SJSA1 (cell line): ENCODE data around the gene NPY4R. TPM values are rescaled to one million over a fixed set of nuclear protein-coding genes. Genes with fewer than 3 reads are reported as not detected.
"Not testable (repeated sequence)": the region's sequence is repeated elsewhere in the genome, so short reads cannot be mapped to it uniquely, and the experiment has no call there.

Experiments used
- DNase-seq, 2 experiments: peaks; one replicate each; pipeline ENCODE4 v3.0.0-alpha.2; 2015 to 2020; ENCODE audit warnings: low spot score in 2 of 2, low read depth in 1 of 2
- H3K27ac ChIP-seq: fragments of 250-450 bp; sonication (Bioruptor Pico); 2 replicates; pipeline ENCODE4 v1.5.1; 2020; ENCODE audit warnings: mild to moderate bottlenecking, moderate library complexity
- H3K27me3 ChIP-seq: fragments of 250-450 bp; sonication (Bioruptor Pico); replicated peaks from 2 replicates; pipeline ENCODE4 v1.5.1; 2020; ENCODE audit warnings: mild to moderate bottlenecking, moderate library complexity
- H3K36me3 ChIP-seq: fragments of 250-450 bp; sonication (Bioruptor Pico); 2 replicates; pipeline ENCODE4 v1.5.1; 2020; ENCODE audit warnings: mild to moderate bottlenecking
- H3K4me1 ChIP-seq: fragments of 250-450 bp; sonication (Bioruptor Pico); replicated peaks from 2 replicates; pipeline ENCODE4 v1.6.1; 2021; ENCODE audit warnings: mild to moderate bottlenecking
- H3K4me3 ChIP-seq: fragments of 250-450 bp; sonication (Bioruptor Pico); 2 replicates; pipeline ENCODE4 v1.5.1; 2020; ENCODE audit warnings: mild to moderate bottlenecking
- H3K9me3 ChIP-seq: fragments of 250-450 bp; sonication (Bioruptor Pico); replicated peaks from 2 replicates; pipeline ENCODE4 v1.5.1; 2020; ENCODE audit warnings: mild to moderate bottlenecking
- total RNA-seq: library from RNA; depleted of rRNA; stranded (reverse); fragments of >200 nt; shearing (Covaris generic); gene quantifications from 2 replicates; pipeline ENCODE4 v1.2.3, GENCODE V29; 2014

Gene NPY4R
- total RNA-seq, 1 experiment from 2014 or later: 0.71 TPM

GRCh38 chr10:46474746-46475320 lies 9.1 kb upstream of the NPY4R start:
- not testable (repeated sequence) for DNase-seq, H3K4me1 ChIP-seq, H3K9me3 ChIP-seq, H3K4me3 ChIP-seq, H3K27me3 ChIP-seq, H3K36me3 ChIP-seq, H3K27ac ChIP-seq

GRCh38 chr10:46473758-46474157 lies 8.0 kb upstream of the NPY4R start:
- not testable (repeated sequence) for DNase-seq, H3K9me3 ChIP-seq, H3K4me1 ChIP-seq

GRCh38 chr10:46470134-46470533 lies 4.4 kb upstream of the NPY4R start:
- H3K4me1 ChIP-seq, H3K4me3 ChIP-seq, H3K36me3 ChIP-seq, DNase-seq, H3K27ac ChIP-seq, H3K9me3 ChIP-seq, H3K27me3 ChIP-seq: not testable (repeated sequence)

More at GRCh38 chr10:46473758-46474157, 8.0 kb upstream of the NPY4R start:
- H3K4me3 ChIP-seq, H3K27ac ChIP-seq, H3K27me3 ChIP-seq, H3K36me3 ChIP-seq: not testable (repeated sequence)

- H3K27ac ChIP-seq, DNase-seq, H3K4me1 ChIP-seq, H3K4me3 ChIP-seq, H3K27me3 ChIP-seq, H3K36me3 ChIP-seq, H3K9me3 ChIP-seq: not testable (repeated sequence)
These were observed 2.5 kb upstream of the NPY4R start for GRCh38 chr10:46468119-46468809.

GRCh38 chr10:46463608-46464007 lies 2.1 kb downstream of the NPY4R start:
- DNase-seq, H3K9me3 ChIP-seq, H3K27me3 ChIP-seq, H3K36me3 ChIP-seq, H3K27ac ChIP-seq, H3K4me3 ChIP-seq, H3K4me1 ChIP-seq: not testable (repeated sequence)

GRCh38 chr10:46462276-46462675 lies 3.5 kb downstream of the NPY4R start:
- H3K4me1 ChIP-seq, H3K27ac ChIP-seq, H3K9me3 ChIP-seq, H3K36me3 ChIP-seq, DNase-seq, H3K27me3 ChIP-seq, H3K4me3 ChIP-seq: not testable (repeated sequence)

- H3K9me3 ChIP-seq, H3K27me3 ChIP-seq, H3K36me3 ChIP-seq, H3K4me1 ChIP-seq, H3K4me3 ChIP-seq, H3K27ac ChIP-seq, DNase-seq: not testable (repeated sequence)
These were observed 6.2 kb downstream of the NPY4R start for GRCh38 chr10:46459579-46459978.

- not testable (repeated sequence) for H3K27ac ChIP-seq, DNase-seq, H3K36me3 ChIP-seq, H3K27me3 ChIP-seq, H3K4me3 ChIP-seq, H3K4me1 ChIP-seq, H3K9me3 ChIP-seq
These were observed 8.7 kb downstream of the NPY4R start for GRCh38 chr10:46457071-46457470.

- H3K9me3 ChIP-seq, H3K36me3 ChIP-seq, H3K4me3 ChIP-seq, H3K27ac ChIP-seq, H3K4me1 ChIP-seq, H3K27me3 ChIP-seq, DNase-seq: not testable (repeated sequence)
These were observed 9.8 kb downstream of the NPY4R start for GRCh38 chr10:46455992-46456391.

GRCh38 chr10:46451365-46451764 lies 14.4 kb downstream of the NPY4R start:
- not testable (repeated sequence) for H3K4me3 ChIP-seq, DNase-seq, H3K27me3 ChIP-seq, H3K27ac ChIP-seq, H3K36me3 ChIP-seq, H3K9me3 ChIP-seq, H3K4me1 ChIP-seq

- not testable (repeated sequence) for H3K27ac ChIP-seq
These were observed 14.9 kb downstream of the NPY4R start for GRCh38 chr10:46450829-46451228.

GRCh38 chr10:46447439-46447838 lies 18.3 kb downstream of the NPY4R start:
- H3K9me3 ChIP-seq, H3K27ac ChIP-seq, H3K36me3 ChIP-seq, DNase-seq, H3K27me3 ChIP-seq, H3K4me1 ChIP-seq, H3K4me3 ChIP-seq: not testable (repeated sequence)

More at GRCh38 chr10:46450829-46451228, 14.9 kb downstream of the NPY4R start:
- H3K4me3 ChIP-seq, H3K9me3 ChIP-seq, H3K36me3 ChIP-seq, H3K4me1 ChIP-seq, H3K27me3 ChIP-seq, DNase-seq: not testable (repeated sequence)

- not testable (repeated sequence) for DNase-seq, H3K9me3 ChIP-seq, H3K36me3 ChIP-seq, H3K27me3 ChIP-seq, H3K27ac ChIP-seq, H3K4me3 ChIP-seq, H3K4me1 ChIP-seq
These were observed 20.2 kb downstream of the NPY4R start for GRCh38 chr10:46445389-46446122.

GRCh38 chr10:46443422-46443821 lies 22.3 kb downstream of the NPY4R start:
- H3K4me3 ChIP-seq, H3K36me3 ChIP-seq, H3K4me1 ChIP-seq, H3K9me3 ChIP-seq, H3K27ac ChIP-seq, DNase-seq, H3K27me3 ChIP-seq: not testable (repeated sequence)
